Non-pigmented ciliary epithelial cell (primary cell): ENCODE measurements around the gene ROM1.
A peak's percentile ranks its signal among the peaks of the same experiment; 100 is the strongest.

Source experiments
- DNase-seq: peaks from one replicate; pipeline ENCODE4 v3.0.0-alpha.2; 2010; ENCODE audit warnings: low read depth

Gene ROM1

GRCh38 chr11:62588966-62589637 lies 24.0 kb upstream of the ROM1 start:
- DNase-seq = no peak

- DNase-seq = peak; percentile 98
Measured at GRCh38 chr11:62591448-62592145, 21.5 kb upstream of the ROM1 start, which contains the start of gene TUT1. TUT1 (minus strand) TSS chr11:62591523; CDS start chr11:62591485, 38 bp downstream.

GRCh38 chr11:62592146-62592815 lies 20.8 kb upstream of the ROM1 start:
- DNase-seq = no peak

GRCh38 chr11:62592989-62593421 lies 20.1 kb upstream of the ROM1 start:
- DNase-seq = no peak

- no peak for DNase-seq
Measured at GRCh38 chr11:62593434-62594044, 19.5 kb upstream of the ROM1 start.

GRCh38 chr11:62595124-62595523 lies 17.9 kb upstream of the ROM1 start:
- no peak for DNase-seq

GRCh38 chr11:62599069-62599696 lies 13.9 kb upstream of the ROM1 start:
- peak; percentile 97 for DNase-seq

- no peak for DNase-seq
Measured at GRCh38 chr11:62599901-62600300, 13.2 kb upstream of the ROM1 start.

GRCh38 chr11:62600367-62601121 lies 12.5 kb upstream of the ROM1 start:
- no peak for DNase-seq

- DNase-seq = no peak
Measured at GRCh38 chr11:62601122-62601371, 12.0 kb upstream of the ROM1 start.

- peak; percentile 91 for DNase-seq
Measured at GRCh38 chr11:62601372-62602140, 11.5 kb upstream of the ROM1 start, which contains the start of gene MTA2. MTA2 (minus strand) TSS chr11:62601865; CDS start chr11:62601450, 415 bp downstream.

- no peak for DNase-seq
Measured at GRCh38 chr11:62602141-62603071, 10.7 kb upstream of the ROM1 start.

- DNase-seq = no peak
Measured at GRCh38 chr11:62603072-62603408, 10.0 kb upstream of the ROM1 start.

GRCh38 chr11:62603776-62604299 lies 9.2 kb upstream of the ROM1 start:
- DNase-seq = no peak

GRCh38 chr11:62604460-62605120 lies 8.5 kb upstream of the ROM1 start:
- DNase-seq = no peak

- no peak for DNase-seq
Measured at GRCh38 chr11:62605467-62605866, 7.6 kb upstream of the ROM1 start.

GRCh38 chr11:62605902-62606301 lies 7.2 kb upstream of the ROM1 start:
- DNase-seq = no peak

GRCh38 chr11:62607714-62608113 lies 5.3 kb upstream of the ROM1 start:
- DNase-seq = no peak

- no peak for DNase-seq
Measured at GRCh38 chr11:62608776-62609175, 4.3 kb upstream of the ROM1 start.
